Activated B cell treated with CpG ODN at 0.5 μM for 24 hours (primary cell): ENCODE measurements around the gene EWSR1. TPM values are rescaled to one million over a fixed set of nuclear protein-coding genes. Genes with fewer than 3 reads are reported as not detected.

Source experiments
- ATAC-seq: fragments of 200-7000 bp; cut with Tn5 transposase; one replicate; pipeline ENCODE4 v1.10.0; 2021; ENCODE audit warnings: low read depth, mild to moderate bottlenecking, moderate library complexity
- CTCF ChIA-PET: fragments of 350-600 bp; sonication (Branson Sonifier 250); formaldehyde crosslinking; loops from one replicate; lab custom pipeline; 2021; ENCODE audit warnings: antibody characterized with exemption; lab: Charles Lee
- POLR2A ChIA-PET: fragments of 350-600 bp; sonication (Branson Sonifier 250); formaldehyde crosslinking; loops from one replicate; lab custom pipeline; 2021; ENCODE audit warnings: antibody characterized with exemption; lab: Charles Lee
- DNase-seq: peaks from one replicate; pipeline ENCODE4 v3.0.0; 2022
- H3K27ac Mint-ChIP-seq: one replicate; pipeline ENCODE4 v1.8.0; 2020; ENCODE audit warnings: mixed read lengths
- H3K27me3 Mint-ChIP-seq: one replicate; pipeline ENCODE4 v1.8.0; 2021; ENCODE audit warnings: mixed read lengths
- H3K36me3 Mint-ChIP-seq: one replicate; pipeline ENCODE4 v1.8.0; 2021; ENCODE audit warnings: low read depth, mixed read lengths
- H3K4me1 Mint-ChIP-seq: one replicate; pipeline ENCODE4 v1.8.0; 2021; ENCODE audit warnings: mixed read lengths
- H3K4me3 Mint-ChIP-seq: one replicate; pipeline ENCODE4 v1.8.0; 2020; ENCODE audit warnings: mild to moderate bottlenecking, mixed read lengths
- H3K9me3 Mint-ChIP-seq: one replicate; pipeline ENCODE4 v1.8.0; 2020; ENCODE audit warnings: mixed read lengths
- intact Hi-C: fragments of 100-400 bp; cut with micrococcal nuclease; formaldehyde crosslinking; loops from one replicate; pipeline ENCODE4 v1.15.1; 2024
- total RNA-seq: library from RNA; stranded (reverse); gene quantifications from 2 replicates; pipeline ENCODE4 v1.2.3, GENCODE V29; 2022
- TF ChIP-seq, protein P1 (sequence below): fragments of 200-600 bp; IDR thresholded peaks from one replicate; pipeline ENCODE4 v1.8.0; 2022; ENCODE audit warnings: antibody characterized with exemption, mild to moderate bottlenecking

EWSR1 gene
- total RNA-seq, 1 donor from 2014 or later = 382 TPM

- H3K4me3 Mint-ChIP-seq = no peak overlapping the region
- ATAC-seq (no peak), DNase-seq (no peak)
- no peaks in the 10 kb centered on the region for H3K27me3 Mint-ChIP-seq
- peaks cover 93% of the 10 kb centered on the region for H3K36me3 Mint-ChIP-seq
- ChIA-PET POLR2A (no interaction called here), CTCF (no interaction called here)
- intact Hi-C loops = no loop called here
- H3K4me1 Mint-ChIP-seq = no peaks in the 10 kb centered on the region
- H3K9me3 Mint-ChIP-seq = no peaks in the 10 kb centered on the region
- no peak overlapping the region for H3K27ac Mint-ChIP-seq
- TF ChIP-seq, protein P1, sequence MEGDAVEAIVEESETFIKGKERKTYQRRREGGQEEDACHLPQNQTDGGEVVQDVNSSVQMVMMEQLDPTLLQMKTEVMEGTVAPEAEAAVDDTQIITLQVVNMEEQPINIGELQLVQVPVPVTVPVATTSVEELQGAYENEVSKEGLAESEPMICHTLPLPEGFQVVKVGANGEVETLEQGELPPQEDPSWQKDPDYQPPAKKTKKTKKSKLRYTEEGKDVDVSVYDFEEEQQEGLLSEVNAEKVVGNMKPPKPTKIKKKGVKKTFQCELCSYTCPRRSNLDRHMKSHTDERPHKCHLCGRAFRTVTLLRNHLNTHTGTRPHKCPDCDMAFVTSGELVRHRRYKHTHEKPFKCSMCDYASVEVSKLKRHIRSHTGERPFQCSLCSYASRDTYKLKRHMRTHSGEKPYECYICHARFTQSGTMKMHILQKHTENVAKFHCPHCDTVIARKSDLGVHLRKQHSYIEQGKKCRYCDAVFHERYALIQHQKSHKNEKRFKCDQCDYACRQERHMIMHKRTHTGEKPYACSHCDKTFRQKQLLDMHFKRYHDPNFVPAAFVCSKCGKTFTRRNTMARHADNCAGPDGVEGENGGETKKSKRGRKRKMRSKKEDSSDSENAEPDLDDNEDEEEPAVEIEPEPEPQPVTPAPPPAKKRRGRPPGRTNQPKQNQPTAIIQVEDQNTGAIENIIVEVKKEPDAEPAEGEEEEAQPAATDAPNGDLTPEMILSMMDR = no peak
These were observed 23.1 kb downstream of the EWSR1 start for GRCh38 chr22:29291215-29291614.

DNA sequence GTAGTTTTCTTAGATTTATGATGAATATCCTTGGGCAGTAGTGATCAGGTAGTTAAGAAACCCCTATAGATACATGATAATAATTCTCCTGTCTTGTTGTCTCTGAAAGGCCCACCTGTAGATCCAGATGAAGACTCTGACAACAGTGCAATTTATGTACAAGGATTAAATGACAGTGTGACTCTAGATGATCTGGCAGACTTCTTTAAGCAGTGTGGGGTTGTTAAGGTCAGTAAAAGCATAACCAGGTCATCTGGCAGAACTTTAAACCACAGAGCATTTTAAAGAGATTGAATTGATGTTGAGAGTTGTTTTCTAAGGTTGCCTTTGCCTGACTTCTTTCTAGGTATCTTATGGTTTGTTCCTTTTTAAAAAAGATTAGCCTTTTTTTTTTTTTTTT lies 24.3 kb downstream of the EWSR1 start:
- Mint-ChIP-seq H3K9me3 (no peaks in the 10 kb centered on the region), H3K4me3 (no peak overlapping the region), H3K27ac (no peak overlapping the region), H3K4me1 (no peaks in the 10 kb centered on the region), H3K27me3 (no peaks in the 10 kb centered on the region), H3K36me3 (peaks cover 93% of the 10 kb centered on the region)
- TF ChIP-seq, protein P1 = no peak
- intact Hi-C loops = no loop called here
- POLR2A ChIA-PET = no interaction called here
- ATAC-seq (no peak), DNase-seq (no peak)
- CTCF ChIA-PET = no interaction called here

GRCh38 chr22:29298641-29299040 lies 30.6 kb downstream of the EWSR1 start:
- H3K4me1 Mint-ChIP-seq = peaks cover 2% of the 10 kb centered on the region
- no peaks in the 10 kb centered on the region for H3K9me3 Mint-ChIP-seq
- no peak overlapping the region for H3K4me3 Mint-ChIP-seq
- peaks cover 71% of the 10 kb centered on the region for H3K36me3 Mint-ChIP-seq
- POLR2A ChIA-PET = interaction anchor here (0.6 kb wide), 1 partner anchor 14 kb away, joined by 3 read pairs; no protein-coding TSS in a partner anchor
- H3K27ac Mint-ChIP-seq = no peak overlapping the region
- ATAC-seq = no peak
- CTCF ChIA-PET = no interaction called here
- intact Hi-C loops = no loop called here
- TF ChIP-seq, protein P1 = no peak
- DNase-seq = no peak
- H3K27me3 Mint-ChIP-seq = no peaks in the 10 kb centered on the region

DNA sequence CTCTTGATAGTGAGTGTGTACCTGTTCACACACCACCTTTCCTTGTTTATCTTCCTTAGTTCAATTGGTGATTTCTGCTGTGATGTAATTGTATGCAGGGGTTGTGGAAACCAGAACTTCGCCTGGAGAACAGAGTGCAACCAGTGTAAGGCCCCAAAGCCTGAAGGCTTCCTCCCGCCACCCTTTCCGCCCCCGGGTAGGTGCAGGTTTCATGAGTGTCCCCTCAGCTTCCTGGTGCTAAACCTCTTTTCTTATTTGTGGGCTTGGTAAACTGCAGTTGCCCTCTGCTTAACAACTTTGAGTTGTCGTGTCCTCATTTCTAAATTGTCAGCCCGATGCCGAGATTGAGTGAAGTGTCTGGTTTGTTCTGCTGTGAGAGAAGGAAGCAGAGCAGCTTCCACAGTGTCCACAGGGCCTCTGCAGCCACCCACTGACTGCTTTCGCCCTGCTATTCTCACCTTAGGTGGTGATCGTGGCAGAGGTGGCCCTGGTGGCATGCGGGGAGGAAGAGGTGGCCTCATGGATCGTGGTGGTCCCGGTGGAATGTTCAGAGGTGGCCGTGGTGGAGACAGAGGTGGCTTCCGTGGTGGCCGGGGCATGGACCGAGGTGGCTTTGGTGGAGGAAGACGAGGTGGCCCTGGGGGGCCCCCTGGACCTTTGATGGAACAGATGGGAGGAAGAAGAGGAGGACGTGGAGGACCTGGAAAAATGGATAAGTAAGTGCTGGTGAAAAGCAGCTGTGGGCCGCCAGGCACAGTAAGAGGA lies 31.2 kb downstream of the EWSR1 start:
- TF ChIP-seq, protein P1 = no peak
- Mint-ChIP-seq H3K36me3 (peaks cover 65% of the 10 kb centered on the region), H3K4me1 (peaks cover 2% of the 10 kb centered on the region), H3K27me3 (no peaks in the 10 kb centered on the region), H3K4me3 (no peak overlapping the region), H3K9me3 (no peaks in the 10 kb centered on the region), H3K27ac (no peak overlapping the region)
- DNase-seq = no peak
- ChIA-PET CTCF (no interaction called here), POLR2A (no interaction called here)
- intact Hi-C loops = no loop called here
- no peak for ATAC-seq

DNA sequence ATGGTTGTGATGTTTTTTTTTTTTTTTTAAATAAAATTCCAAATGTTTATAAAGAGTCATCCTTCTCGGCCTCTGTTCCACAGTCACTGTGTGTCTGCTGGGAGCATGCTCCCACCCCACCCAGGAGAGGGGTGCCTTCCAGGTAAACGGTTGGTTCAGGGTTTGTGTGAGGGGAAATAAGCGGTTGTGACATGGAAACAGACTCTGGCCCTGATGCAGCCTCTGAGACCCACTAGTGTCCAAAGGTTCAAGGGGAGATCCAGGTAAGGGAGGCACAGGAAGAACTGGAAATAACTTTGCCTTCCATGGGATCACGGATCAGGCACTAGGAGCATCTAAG lies 32.4 kb downstream of the EWSR1 start:
- ChIA-PET CTCF (no interaction called here), POLR2A (no interaction called here)
- peaks cover 55% of the 10 kb centered on the region for H3K36me3 Mint-ChIP-seq
- no peak overlapping the region for H3K4me3 Mint-ChIP-seq
- peaks cover 5% of the 10 kb centered on the region for H3K27me3 Mint-ChIP-seq
- ATAC-seq (no peak), DNase-seq (no peak)
- TF ChIP-seq, protein P1 = no peak
- intact Hi-C loops = no loop called here
- no peaks in the 10 kb centered on the region for H3K9me3 Mint-ChIP-seq
- H3K27ac Mint-ChIP-seq = no peak overlapping the region
- H3K4me1 Mint-ChIP-seq = peaks cover 2% of the 10 kb centered on the region
